NCI-H187 treated with DMSO at 0.1 percent for 48 hours (cell line): ENCODE results near the gene DMXL1.

Experiments used
- DNase-seq: peaks from one replicate; lab custom pipeline; 2025; lab: John Stamatoyannopoulos, UW

The DMXL1 gene

GRCh38 chr5:119269061-119269944, 198.4 kb downstream of the DMXL1 start:
- DNase-seq, result no peak

- no peak for DNase-seq
These were observed 199.3 kb downstream of the DMXL1 start for GRCh38 chr5:119270121-119270565.

- no peak for DNase-seq
These were observed 200.3 kb downstream of the DMXL1 start for GRCh38 chr5:119270960-119271757.

- no peak for DNase-seq
These were observed 201.2 kb downstream of the DMXL1 start for GRCh38 chr5:119271758-119272730.

- no peak for DNase-seq
These were observed 202.5 kb downstream of the DMXL1 start for GRCh38 chr5:119273391-119273839.

GRCh38 chr5:119274030-119274766, 203.3 kb downstream of the DMXL1 start:
- DNase-seq, result no peak

GRCh38 chr5:119274767-119275130, 203.9 kb downstream of the DMXL1 start:
- no peak for DNase-seq

- DNase-seq, result no peak
These were observed 204.3 kb downstream of the DMXL1 start for GRCh38 chr5:119275146-119275545.

GRCh38 chr5:119275601-119276173, 204.8 kb downstream of the DMXL1 start:
- DNase-seq, result no peak

- no peak for DNase-seq
These were observed 206.1 kb downstream of the DMXL1 start for GRCh38 chr5:119276978-119277377.

GRCh38 chr5:119279093-119279492, 208.2 kb downstream of the DMXL1 start:
- DNase-seq, result no peak

GRCh38 chr5:119280380-119280779, 209.5 kb downstream of the DMXL1 start:
- DNase-seq, result no peak

GRCh38 chr5:119282628-119283027, 211.7 kb downstream of the DMXL1 start:
- DNase-seq, result no peak

GRCh38 chr5:119284031-119284430, 213.1 kb downstream of the DMXL1 start:
- no peak for DNase-seq

- DNase-seq, result no peak
These were observed 214.4 kb downstream of the DMXL1 start for GRCh38 chr5:119285070-119285916.

GRCh38 chr5:119286511-119287488, 215.9 kb downstream of the DMXL1 start:
- no peak for DNase-seq

- DNase-seq, result no peak
These were observed 216.7 kb downstream of the DMXL1 start for GRCh38 chr5:119287547-119288111.

- no peak for DNase-seq
These were observed 217.6 kb downstream of the DMXL1 start for GRCh38 chr5:119288379-119289033.
